Kidney capillary endothelial cell (primary cell): ENCODE data around the gene CHRND.

ENCODE experiments used
- DNase-seq: peaks from one replicate; pipeline ENCODE4 v3.0.0-alpha.2; 2018; ENCODE audit warnings: low spot score

CHRND gene

GRCh38 chr2:232488097-232488711 is 37.8 kb upstream of the CHRND start:
- DNase-seq, result no peak

DNA sequence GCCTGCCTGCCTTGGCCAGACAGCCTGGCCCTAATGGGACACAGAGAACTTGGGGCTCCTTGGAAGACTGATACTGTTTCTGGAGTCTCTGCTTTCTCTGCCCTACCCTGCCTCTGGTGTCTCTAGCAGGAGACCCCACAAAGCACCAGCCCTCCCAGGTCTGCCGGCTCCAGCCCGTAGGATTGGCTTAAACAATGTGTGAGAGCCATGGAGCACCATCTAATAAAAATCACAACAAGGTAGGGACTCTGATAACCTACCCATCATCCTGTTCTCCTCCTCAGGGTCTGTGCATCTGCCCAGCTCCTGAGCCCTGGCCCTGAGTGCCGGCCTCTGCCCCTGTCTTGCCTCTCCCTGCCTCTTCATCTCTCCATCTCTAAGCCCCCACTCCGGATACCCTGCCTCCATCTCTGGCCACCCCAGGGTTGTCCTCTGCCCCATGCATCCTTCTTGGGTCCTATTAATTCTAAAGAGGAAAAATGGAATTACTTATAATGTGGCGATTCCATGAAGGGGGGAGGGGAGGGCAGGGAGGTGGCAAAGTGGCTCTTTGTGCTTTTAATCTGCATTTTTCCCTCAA is 37.1 kb upstream of the CHRND start:
- no peak for DNase-seq

DNA sequence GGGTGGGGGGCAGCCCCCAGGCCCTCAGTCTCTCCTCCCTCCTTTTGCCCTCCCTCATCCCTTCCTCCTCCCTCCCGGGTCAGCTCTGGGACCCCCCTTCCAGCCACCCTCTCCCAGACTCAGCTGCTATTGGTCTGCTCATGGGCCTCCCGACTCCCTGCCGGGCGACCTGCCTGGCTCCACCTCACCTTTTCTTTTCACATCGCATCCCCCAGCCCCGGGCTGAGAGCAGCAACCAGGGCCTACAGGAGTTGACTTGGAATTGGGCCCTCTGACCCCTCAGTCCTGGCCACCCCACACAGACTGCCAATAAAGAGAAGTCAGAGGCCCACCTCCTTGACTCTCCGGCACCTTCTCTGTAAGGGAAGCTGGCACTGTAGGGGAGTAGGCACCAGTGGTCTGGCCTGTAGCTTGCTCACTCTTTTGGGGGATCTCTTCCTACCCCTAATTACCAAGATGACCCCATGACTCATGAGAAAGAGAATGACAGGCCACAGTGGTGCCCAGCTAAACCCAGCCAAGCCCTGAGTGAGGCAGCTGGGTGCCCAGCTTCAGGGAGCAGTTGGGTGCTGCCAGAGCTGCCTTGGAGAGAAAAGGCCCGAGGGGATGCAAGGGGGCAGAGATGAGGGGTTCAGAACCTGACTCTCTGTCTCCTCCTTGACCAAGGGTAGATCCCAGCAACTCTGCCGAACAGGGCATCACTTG is 36.3 kb upstream of the CHRND start:
- no peak for DNase-seq

GRCh38 chr2:232490221-232491138 is 35.5 kb upstream of the CHRND start:
- no peak for DNase-seq

DNA sequence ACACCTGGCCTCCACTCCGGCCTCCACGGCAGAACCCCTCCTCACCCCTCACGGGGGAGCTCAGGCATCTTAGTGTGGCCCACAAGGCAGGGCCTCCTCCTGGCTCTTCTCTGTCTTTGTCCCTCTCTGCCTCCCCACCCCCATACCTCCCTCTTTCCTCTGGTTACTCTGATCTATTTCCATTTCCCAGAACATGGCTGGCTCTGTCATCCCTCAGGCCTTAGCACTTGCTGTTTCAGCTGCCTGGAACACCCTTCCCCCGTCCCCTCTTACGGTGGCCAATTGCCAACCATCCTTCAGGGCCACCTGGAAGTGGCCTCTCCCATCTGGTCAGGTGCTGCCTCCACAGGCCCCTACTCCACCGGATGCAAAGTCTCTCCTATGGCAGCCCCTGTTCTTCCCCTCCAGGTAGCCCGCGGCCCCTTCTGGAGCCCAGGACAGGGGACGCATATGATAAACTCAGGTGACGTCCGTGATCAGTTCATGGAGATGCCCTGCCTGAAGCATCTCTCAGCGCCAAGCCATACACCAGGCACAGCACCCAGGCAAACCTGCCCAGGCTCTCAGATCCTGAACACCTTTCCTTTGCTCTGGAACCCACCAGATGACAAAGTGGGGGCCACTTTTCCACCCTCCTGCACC is 34.7 kb upstream of the CHRND start:
- DNase-seq, result no peak

DNA sequence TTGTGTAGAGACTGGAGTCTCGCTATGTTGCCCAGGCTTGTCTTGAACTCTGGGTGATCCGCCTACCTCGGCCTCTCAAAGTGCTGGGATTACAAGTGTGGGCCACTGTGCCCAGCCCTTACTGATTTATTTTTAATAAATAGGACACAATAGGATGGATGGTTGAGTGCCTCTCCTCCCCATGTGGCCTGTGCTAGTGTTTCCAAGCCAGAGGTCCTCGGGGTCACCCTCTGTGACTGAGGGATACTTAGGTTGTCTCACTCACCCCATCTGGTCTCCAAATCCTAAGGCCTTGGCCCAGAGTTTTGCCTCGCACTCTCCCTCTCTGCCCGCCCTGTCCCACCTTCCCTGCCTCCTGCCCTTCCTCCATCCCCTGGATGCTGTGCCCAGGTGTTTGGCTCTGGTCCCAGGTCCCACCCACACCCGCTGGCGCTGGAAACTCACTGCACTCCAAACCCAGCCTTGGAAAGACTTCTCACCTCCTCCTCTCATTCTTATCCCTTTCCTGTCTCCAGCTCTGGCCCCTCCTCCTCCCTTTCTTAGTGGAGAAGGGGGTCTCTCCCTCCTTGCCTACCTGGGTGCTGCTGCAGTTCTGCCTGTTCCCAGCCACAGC is 33.6 kb upstream of the CHRND start:
- DNase-seq, result no peak

- DNase-seq, result no peak
Measured at GRCh38 chr2:232492963-232493700, 32.8 kb upstream of the CHRND start.

- no peak for DNase-seq
Measured at GRCh38 chr2:232493701-232494474, 32.1 kb upstream of the CHRND start.

- DNase-seq, result no peak
Measured at GRCh38 chr2:232494542-232494941, 31.4 kb upstream of the CHRND start.

DNA sequence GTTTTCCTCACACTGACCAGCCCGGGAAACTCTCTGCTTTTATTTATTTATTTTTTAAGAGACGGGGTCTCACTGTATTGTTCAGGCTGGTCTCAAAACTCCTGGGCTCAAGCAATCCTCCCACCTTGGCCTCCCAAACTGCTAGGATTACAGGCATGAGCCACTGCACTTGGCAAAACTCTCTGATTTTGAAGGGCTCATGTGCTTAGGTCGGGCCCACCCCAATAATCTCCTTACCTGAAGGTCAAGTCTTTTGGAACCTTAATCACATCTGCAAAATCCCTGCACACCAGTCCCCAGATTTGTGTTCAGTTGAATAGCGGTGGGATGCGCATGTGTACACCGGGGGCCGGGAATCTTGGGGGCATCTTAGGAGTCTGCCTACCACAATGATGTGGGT is 30.7 kb upstream of the CHRND start:
- no peak for DNase-seq

DNA sequence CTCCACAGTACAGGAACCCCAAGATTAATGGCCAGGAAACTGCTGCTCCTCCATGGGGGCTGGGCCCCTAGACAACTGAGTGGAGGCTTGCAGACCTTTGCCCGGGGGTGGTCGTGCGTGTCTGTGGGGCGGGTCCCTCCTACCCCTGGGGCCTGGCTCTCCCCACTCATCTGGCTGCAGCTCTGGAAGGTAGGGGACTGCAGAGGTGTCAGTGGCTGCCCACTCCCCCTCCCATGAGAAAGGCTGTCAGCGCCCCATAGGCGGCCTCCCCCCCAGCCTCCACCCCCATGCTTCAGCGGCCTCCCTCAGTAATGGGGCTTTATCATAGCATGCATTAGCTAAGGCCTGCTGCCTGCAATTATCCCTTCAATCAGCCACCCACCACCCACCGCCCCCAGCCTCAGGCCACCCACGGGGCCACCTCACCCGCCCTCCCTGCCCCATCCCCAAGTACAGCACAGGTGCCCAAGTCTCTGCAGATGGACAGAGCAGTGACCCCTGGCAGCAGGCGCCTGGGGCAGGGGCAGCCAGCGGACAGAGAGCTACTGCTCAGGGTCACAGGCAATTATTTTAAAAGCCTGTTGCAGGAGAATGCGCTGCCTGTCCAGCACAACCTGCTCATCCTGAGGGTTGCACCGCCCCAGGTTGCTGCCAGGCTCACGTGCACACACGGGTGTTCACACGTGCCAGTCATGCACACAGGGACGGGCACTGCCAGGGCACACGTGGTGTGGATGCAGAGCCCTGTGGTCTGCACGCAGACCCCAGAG is 29.3 kb upstream of the CHRND start:
- no peak for DNase-seq

DNA sequence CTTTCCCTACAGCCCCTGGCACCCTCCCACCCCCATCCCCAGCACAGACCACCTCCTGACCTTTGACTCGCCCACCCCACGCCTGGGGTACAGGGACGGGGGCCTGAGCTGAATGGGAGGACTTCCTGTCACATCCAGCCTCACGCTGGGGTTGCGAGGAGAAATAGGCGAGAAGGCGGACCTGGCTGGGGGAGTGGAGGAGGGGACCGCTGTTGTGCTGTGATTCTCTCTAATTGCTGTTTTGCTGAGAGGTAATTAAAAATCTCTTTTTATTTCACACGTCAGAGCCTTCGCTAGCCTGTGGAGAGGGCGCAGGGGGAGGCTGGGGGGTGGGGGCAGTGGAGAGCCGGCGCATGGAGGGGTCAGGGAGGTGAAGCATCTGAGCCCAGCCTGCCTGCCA is 28.6 kb upstream of the CHRND start:
- no peak for DNase-seq

DNA sequence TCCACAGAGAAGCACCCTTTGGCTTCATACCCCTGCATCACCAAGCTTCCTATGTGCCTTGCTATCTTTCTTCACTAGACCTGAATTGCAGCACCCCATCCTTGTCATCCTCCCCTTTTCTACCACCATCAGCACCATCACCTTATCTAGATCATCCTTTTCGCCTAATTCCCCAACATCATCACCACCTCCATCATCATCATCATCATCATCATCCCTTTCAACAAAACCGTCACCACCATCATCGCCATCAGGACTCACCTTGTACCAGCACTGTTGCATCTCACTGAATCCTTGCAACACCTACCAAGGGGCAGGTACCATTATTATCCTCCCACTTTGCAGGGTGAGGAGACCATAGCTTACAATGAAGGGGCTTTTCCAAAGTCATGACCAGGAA is 27.5 kb upstream of the CHRND start:
- no peak for DNase-seq

DNA sequence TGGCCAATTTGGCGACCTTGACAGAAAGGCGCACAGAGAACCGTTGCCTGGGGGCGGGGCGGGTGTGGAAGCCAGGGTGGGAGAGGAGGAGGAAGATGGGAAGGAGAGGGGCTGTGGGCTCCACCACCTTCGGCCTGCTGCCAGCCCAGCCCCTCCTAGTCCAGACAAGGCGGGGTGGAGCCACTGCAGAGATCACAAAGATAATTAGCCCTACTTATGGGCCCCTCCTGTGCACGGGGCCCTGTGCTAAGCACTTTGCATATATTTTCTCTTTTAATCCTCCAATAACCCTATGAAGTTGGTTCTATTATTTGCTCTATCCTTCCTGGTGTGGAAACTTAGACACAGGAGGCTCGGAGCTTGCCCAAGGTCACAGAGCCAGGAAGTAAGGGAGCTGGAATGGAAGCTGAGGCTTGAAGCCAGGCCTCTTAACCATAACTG is 24.6 kb upstream of the CHRND start:
- no peak for DNase-seq

DNA sequence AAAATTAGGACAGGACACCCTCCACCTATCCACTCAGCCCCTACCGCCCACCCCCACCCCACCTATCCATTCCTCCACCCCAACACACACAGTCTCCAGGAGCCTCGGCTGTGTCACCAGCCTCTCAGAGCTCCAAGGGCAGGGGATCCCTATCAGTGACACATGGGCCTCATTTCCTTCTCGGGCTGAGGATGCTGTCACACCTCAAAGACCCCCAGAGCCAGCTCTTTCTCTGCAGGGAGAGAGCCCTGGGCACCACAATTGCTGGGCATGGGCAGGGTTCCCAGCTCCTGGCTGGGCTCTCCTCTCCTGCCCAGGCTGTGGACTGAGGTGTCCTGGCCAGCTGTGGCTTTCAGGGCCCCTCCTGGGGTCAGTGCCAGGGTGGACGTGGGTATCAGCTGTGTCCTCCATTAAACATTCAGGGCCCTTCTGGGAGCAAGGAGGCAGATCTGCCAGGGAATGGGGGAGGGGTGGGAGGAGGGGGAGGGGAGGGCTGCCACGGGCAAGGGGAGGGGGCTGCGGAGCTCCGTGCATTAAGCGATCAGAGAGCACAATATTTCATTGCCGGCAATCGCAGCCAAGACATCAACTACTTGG is 24.1 kb upstream of the CHRND start:
- no peak for DNase-seq

- DNase-seq, result no peak
Measured at GRCh38 chr2:232502511-232502910, 23.4 kb upstream of the CHRND start.

DNA sequence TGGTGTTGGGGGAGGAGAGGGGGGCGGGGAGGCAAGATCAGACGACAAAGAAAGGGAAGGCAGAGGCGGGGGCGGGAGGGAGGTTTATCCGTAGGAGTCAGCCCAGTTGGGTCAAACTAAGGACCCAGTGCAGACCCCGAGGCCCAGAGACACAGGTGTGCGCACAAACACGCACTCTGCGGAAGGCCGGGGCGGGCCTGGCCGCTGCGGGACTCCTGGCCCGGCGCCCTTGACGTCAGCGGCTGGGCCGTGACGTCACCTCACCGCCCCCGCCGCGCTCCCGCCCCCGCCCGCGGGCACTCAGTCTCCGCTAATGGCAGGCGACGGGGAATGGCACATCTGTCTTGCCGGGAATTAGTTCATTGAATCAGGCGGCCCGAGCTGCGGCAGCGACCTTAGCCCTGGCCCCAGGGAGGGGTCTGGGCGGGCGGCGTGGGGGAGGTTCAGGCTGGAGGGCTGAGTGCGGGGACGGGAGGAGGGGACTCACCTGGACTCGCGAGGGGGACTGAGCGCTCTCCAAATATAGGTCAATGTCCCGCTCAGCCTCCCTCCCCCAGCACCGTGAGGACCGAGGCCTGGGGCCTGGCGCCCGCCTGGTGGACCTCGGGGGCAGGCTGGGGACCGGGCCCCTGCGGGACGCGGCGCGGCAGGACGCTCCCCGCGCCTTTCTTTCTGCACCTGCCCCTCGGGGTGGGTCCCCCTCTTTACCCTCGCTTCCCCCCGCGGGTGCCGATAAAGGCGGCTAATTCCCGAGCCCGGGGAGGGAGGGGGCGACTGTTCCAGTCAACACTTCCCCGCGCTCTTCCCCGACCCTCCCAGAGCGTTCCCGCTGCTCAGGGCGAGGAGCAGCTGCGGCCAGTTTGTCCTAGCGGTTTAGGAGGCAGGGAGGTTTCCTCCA is 22.8 kb upstream of the CHRND start:
- DNase-seq, result no peak

DNA sequence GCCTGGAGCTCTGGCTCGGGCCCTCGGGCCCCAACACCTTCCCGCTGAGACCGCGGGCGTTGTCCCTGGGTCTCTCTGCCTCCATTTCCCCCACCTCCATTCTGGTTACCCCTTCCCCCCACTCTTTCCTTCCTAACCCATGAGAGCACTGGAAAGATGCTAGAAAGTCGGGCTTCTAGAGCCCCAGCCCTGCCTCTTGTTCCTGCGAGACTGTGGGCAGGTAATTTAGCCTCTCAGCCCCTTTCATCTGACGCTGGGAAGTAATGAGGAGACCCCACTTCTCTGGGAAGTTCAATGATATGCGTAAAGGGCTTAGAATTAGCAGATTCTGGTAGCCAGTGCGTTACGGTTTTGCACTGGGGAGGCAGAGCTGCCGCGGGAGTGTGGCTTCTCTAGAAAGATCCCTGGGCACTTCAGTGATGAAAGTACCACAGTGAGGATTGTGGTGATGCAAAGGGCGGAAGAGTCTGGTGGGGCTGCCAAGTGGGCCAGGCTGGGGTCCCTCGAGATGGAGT is 22.1 kb upstream of the CHRND start:
- DNase-seq, result no peak
